Umbilical cord (tissue), 2 donors: Measurements from ENCODE around the gene MRPS10. TPM values are rescaled to one million over a fixed set of nuclear protein-coding genes. Genes with fewer than 3 reads are reported as not detected.

Experiments used
- DNase-seq: peaks from one replicate; pipeline ENCODE4 v3.0.0-alpha.2; 2015; ENCODE audit warnings: low spot score
- total RNA-seq: library from RNA; depleted of rRNA; stranded (reverse); fragments of >200 nt; gene quantifications from one replicate; pipeline ENCODE4 v1.2.3, GENCODE V29; 2014; ENCODE audit warnings: low replicate concordance; ENCODE audit not compliant: insufficient read depth

Gene MRPS10
- 30.8 TPM for total RNA-seq

GRCh38 chr6:42217519-42218367 lies at the start of gene MRPS10:
Gene MRPS10, minus strand, starts transcription at chr6:42217861. Its CDS starts 12 bp downstream, at chr6:42217849.
- peak; percentile 97 for DNase-seq

- DNase-seq, result no peak
These were observed 48.9 kb upstream of the MRPS10 start for GRCh38 chr6:42266538-42266937.

- DNase-seq, result no peak
These were observed 47.3 kb upstream of the MRPS10 start for GRCh38 chr6:42264852-42265390.

GRCh38 chr6:42264162-42264851 lies 46.6 kb upstream of the MRPS10 start:
- DNase-seq, result peak; percentile 10

GRCh38 chr6:42263165-42263728 lies 45.6 kb upstream of the MRPS10 start:
- no peak for DNase-seq

GRCh38 chr6:42260972-42261371 lies 43.3 kb upstream of the MRPS10 start:
- DNase-seq, result peak; percentile 48

- DNase-seq, result no peak
These were observed 42.8 kb upstream of the MRPS10 start for GRCh38 chr6:42260396-42260888.

GRCh38 chr6:42259841-42260395 lies 42.3 kb upstream of the MRPS10 start:
- peak; percentile 11 for DNase-seq

GRCh38 chr6:42259286-42259685 lies 41.6 kb upstream of the MRPS10 start:
- no peak for DNase-seq

GRCh38 chr6:42257614-42258013 lies 40.0 kb upstream of the MRPS10 start:
- DNase-seq, result no peak

- DNase-seq, result no peak
These were observed 39.4 kb upstream of the MRPS10 start for GRCh38 chr6:42257063-42257462.

GRCh38 chr6:42255050-42255449 lies 37.4 kb upstream of the MRPS10 start:
- DNase-seq, result no peak

GRCh38 chr6:42254505-42254904 lies 36.8 kb upstream of the MRPS10 start:
- no peak for DNase-seq

- peak; percentile 49 for DNase-seq
These were observed 34.4 kb upstream of the MRPS10 start for GRCh38 chr6:42251911-42252637.

GRCh38 chr6:42251500-42251899 lies 33.8 kb upstream of the MRPS10 start:
- peak; percentile 60 for DNase-seq

- peak; percentile 27 for DNase-seq
These were observed 32.7 kb upstream of the MRPS10 start for GRCh38 chr6:42250274-42250931.

GRCh38 chr6:42249279-42249678 lies 31.6 kb upstream of the MRPS10 start:
- no peak for DNase-seq

- no peak for DNase-seq
These were observed 25.4 kb upstream of the MRPS10 start for GRCh38 chr6:42243046-42243445.

- DNase-seq, result no peak
These were observed 24.3 kb upstream of the MRPS10 start for GRCh38 chr6:42241915-42242314.

- DNase-seq, result no peak
These were observed 22.2 kb upstream of the MRPS10 start for GRCh38 chr6:42239736-42240375.
